OCI-LY1 (cell line): Measurements from ENCODE around the gene SEMA3F.

Source experiments
- H2AFZ ChIP-seq: fragments of 200-600 bp; sonication (generic), shearing (Covaris generic); 2 replicates; pipeline ENCODE4 v1.6.0; 2014; ENCODE audit warnings: antibody characterized with exemption, mild to moderate bottlenecking, low read length
- H3F3A ChIP-seq: fragments of 200-600 bp; sonication (generic), shearing (Covaris generic); 2 replicates; pipeline ENCODE4 v1.6.0; 2014; ENCODE audit warnings: mild to moderate bottlenecking, antibody characterized with exemption, low read length, moderate library complexity; ENCODE audit not compliant: insufficient read depth
- H3K27ac ChIP-seq: fragments of 200-600 bp; sonication (generic); 2 replicates; pipeline ENCODE4 v1.5.1; 2014; ENCODE audit warnings: low read length, mixed run types, mild to moderate bottlenecking, low read depth; ENCODE audit not compliant: poor library complexity, severe bottlenecking
- H3K27me3 ChIP-seq: fragments of 200-600 bp; sonication (generic); 2 replicates; pipeline ENCODE4 v1.6.0; 2014; ENCODE audit warnings: antibody characterized with exemption, mild to moderate bottlenecking, low read length, moderate library complexity; ENCODE audit not compliant: insufficient read depth
- H3K36me3 ChIP-seq: fragments of 200-600 bp; sonication (generic); 2 replicates; pipeline ENCODE4 v1.6.1; 2014; ENCODE audit warnings: mild to moderate bottlenecking, antibody characterized with exemption, low read length, moderate library complexity, mixed read lengths; ENCODE audit not compliant: insufficient read depth
- H3K4me1 ChIP-seq: fragments of 200-600 bp; sonication (generic); 2 replicates; pipeline ENCODE4 v1.5.1; 2014; ENCODE audit warnings: mild to moderate bottlenecking, low read length, moderate library complexity; ENCODE audit not compliant: insufficient read depth, severe bottlenecking
- H3K4me2 ChIP-seq: fragments of 200-600 bp; sonication (generic), shearing (Covaris generic); 2 replicates; pipeline ENCODE4 v1.6.1; 2014; ENCODE audit warnings: low read length
- H3K4me3 ChIP-seq: fragments of 200-600 bp; sonication (generic); 2 replicates; pipeline ENCODE4 v1.5.1; 2014; ENCODE audit warnings: low read length, low read depth, mild to moderate bottlenecking, mixed read lengths; ENCODE audit not compliant: poor library complexity, severe bottlenecking
- H3K79me2 ChIP-seq: fragments of 200-600 bp; shearing (Covaris generic); 2 replicates; pipeline ENCODE4 v1.6.1; 2016; ENCODE audit warnings: mixed run types, low read length, mixed read lengths; ENCODE audit not compliant: insufficient read depth
- H3K9ac ChIP-seq: fragments of 200-600 bp; sonication (generic), shearing (Covaris generic); 2 replicates; pipeline ENCODE4 v1.6.1; 2014; ENCODE audit warnings: mild to moderate bottlenecking, low read length, mixed read lengths
- H3K9me2 ChIP-seq: fragments of 200-600 bp; sonication (generic), shearing (Covaris generic); 2 replicates; pipeline ENCODE4 v1.6.1; 2014; ENCODE audit warnings: low read depth, mild to moderate bottlenecking, low read length, mixed read lengths
- H3K9me3 ChIP-seq: fragments of 200-600 bp; shearing (Covaris generic); 2 replicates; pipeline ENCODE4 v1.6.1; 2014; ENCODE audit warnings: low read length, mixed read lengths
- H4K20me1 ChIP-seq: fragments of 200-600 bp; sonication (generic), shearing (Covaris generic); 2 replicates; pipeline ENCODE4 v1.6.0; 2016; ENCODE audit warnings: mild to moderate bottlenecking, low read length; ENCODE audit not compliant: insufficient read depth
- CTCF ChIP-seq: fragments of 200-600 bp; sonication (generic), shearing (Covaris generic); IDR thresholded peaks from 2 replicates; pipeline ENCODE4 v1.5.1; 2017; ENCODE audit warnings: mild to moderate bottlenecking, antibody characterized with exemption, low read length, moderate library complexity, mixed read lengths
- EZH2 ChIP-seq: fragments of 200-600 bp; sonication (generic), shearing (Covaris generic); IDR thresholded peaks from 2 replicates; pipeline ENCODE4 v1.8.0; 2017; ENCODE audit warnings: borderline replicate concordance, mixed run types, mild to moderate bottlenecking, antibody characterized with exemption, low read length, moderate library complexity, mixed read lengths

SEMA3F gene

GRCh38 chr3:50163572-50164455 is 8.7 kb downstream of the SEMA3F start:
- Histone ChIP-seq H3K27me3 (0 out of 2 replicates have a peak, but pooled peaks cover 5% of the 10 kb centered on the region), H3K36me3 (no peaks in the 10 kb centered on the region), H3K4me1 (no peaks in the 10 kb centered on the region), H2AFZ (no peak overlapping the region), H3K9ac (no peak overlapping the region), H3K79me2 (no peaks in the 10 kb centered on the region), H4K20me1 (no peaks in the 10 kb centered on the region), H3F3A (no peaks in the 10 kb centered on the region), H3K9me3 (no peaks in the 10 kb centered on the region), H3K9me2 (no peaks in the 10 kb centered on the region), H3K4me2 (no peak overlapping the region), H3K4me3 (no peak overlapping the region), H3K27ac (no peak overlapping the region)
- no peak for TF ChIP-seq CTCF
- TF ChIP-seq EZH2: no peak

- Histone ChIP-seq H3K4me3 (no peak overlapping the region), H3K9me3 (no peaks in the 10 kb centered on the region), H3K4me1 (no peaks in the 10 kb centered on the region), H2AFZ (no peak overlapping the region), H3K9ac (no peak overlapping the region), H3K9me2 (no peaks in the 10 kb centered on the region), H3K36me3 (no peaks in the 10 kb centered on the region), H3K27ac (no peak overlapping the region), H3K27me3 (0 out of 2 replicates have a peak, but pooled peaks cover 5% of the 10 kb centered on the region), H4K20me1 (no peaks in the 10 kb centered on the region), H3K4me2 (no peak overlapping the region), H3F3A (no peaks in the 10 kb centered on the region), H3K79me2 (no peaks in the 10 kb centered on the region)
- TF ChIP-seq CTCF: no peak
- TF ChIP-seq EZH2: no peak
Measured at GRCh38 chr3:50164481-50164880, 9.4 kb downstream of the SEMA3F start.

- Histone ChIP-seq H3K27me3 (peaks cover 5% of the 10 kb centered on the region; the same call in 1 of the 2 replicates), H4K20me1 (no peaks in the 10 kb centered on the region), H3K79me2 (no peaks in the 10 kb centered on the region), H3K27ac (no peak overlapping the region), H3K9me3 (no peaks in the 10 kb centered on the region), H3K4me3 (no peak overlapping the region), H3K4me1 (no peaks in the 10 kb centered on the region), H3K9ac (no peak overlapping the region), H3K36me3 (no peaks in the 10 kb centered on the region), H3K9me2 (no peaks in the 10 kb centered on the region), H3K4me2 (no peak overlapping the region), H2AFZ (no peak overlapping the region), H3F3A (no peaks in the 10 kb centered on the region)
- no peak for TF ChIP-seq CTCF
- no peak for TF ChIP-seq EZH2
Measured at GRCh38 chr3:50164984-50165909, 10.1 kb downstream of the SEMA3F start.
